H9 (cell line): ENCODE measurements around the gene ELFN2. TPM values are rescaled to one million over a fixed set of nuclear protein-coding genes. Genes with fewer than 3 reads are reported as not detected.

Source experiments
- DNase-seq: peaks from one replicate; pipeline ENCODE4 v3.0.0-alpha.2; 2017
- H2AFZ ChIP-seq: one replicate; pipeline ENCODE4 v1.6.1; 2013; ENCODE audit warnings: mild to moderate bottlenecking, low read length, control low read depth, moderate library complexity
- H2AK5ac ChIP-seq: 2 replicates; pipeline ENCODE4 v1.6.1; 2013; ENCODE audit warnings: low read length, control low read depth, mixed read lengths; ENCODE audit not compliant: insufficient read length
- H2BK120ac ChIP-seq: one replicate; pipeline ENCODE4 v1.6.1; 2013; ENCODE audit warnings: low read depth, mild to moderate bottlenecking, low read length, control low read depth, inconsistent platforms; ENCODE audit not compliant: poor library complexity, severe bottlenecking
- H2BK12ac ChIP-seq: 2 replicates; pipeline ENCODE4 v1.6.1; 2013; ENCODE audit warnings: low read length, control low read depth, mixed read lengths, low read depth; ENCODE audit not compliant: insufficient read length
- H2BK15ac ChIP-seq: 2 replicates; pipeline ENCODE4 v1.6.1; 2013; ENCODE audit warnings: low read depth, low read length, control low read depth
- H2BK20ac ChIP-seq: one replicate; pipeline ENCODE4 v1.6.1; 2013; ENCODE audit warnings: low read depth, mild to moderate bottlenecking, low read length, control low read depth, inconsistent platforms; ENCODE audit not compliant: poor library complexity, severe bottlenecking
- H2BK5ac ChIP-seq: 2 replicates; pipeline ENCODE4 v1.6.1; 2013; ENCODE audit warnings: low read length, control low read depth, mixed read lengths; ENCODE audit not compliant: insufficient read length
- H3K14ac ChIP-seq: 2 replicates; pipeline ENCODE4 v1.6.1; 2013; ENCODE audit warnings: low read length, control low read depth; ENCODE audit not compliant: insufficient read depth
- H3K18ac ChIP-seq: 2 replicates; pipeline ENCODE4 v1.6.1; 2013; ENCODE audit warnings: low read depth, mild to moderate bottlenecking, mixed read lengths, low read length, control low read depth; ENCODE audit not compliant: insufficient read length
- H3K23ac ChIP-seq: 2 replicates; pipeline ENCODE4 v1.6.1; 2013; ENCODE audit warnings: low read length, control low read depth, mixed read lengths, low read depth; ENCODE audit not compliant: insufficient read length
- H3K23me2 ChIP-seq: 2 replicates; pipeline ENCODE4 v1.6.1; 2013; ENCODE audit warnings: low read depth, mild to moderate bottlenecking, mixed read lengths, low read length, control low read depth; ENCODE audit not compliant: insufficient read length, poor library complexity, severe bottlenecking
- H3K27ac ChIP-seq: 2 replicates; pipeline ENCODE4 v1.5.1; 2013; ENCODE audit warnings: low read length, control low read depth, mixed read lengths, low read depth; ENCODE audit not compliant: insufficient read length
- H3K27me3 ChIP-seq: 2 replicates; pipeline ENCODE4 v1.6.1; 2013; ENCODE audit warnings: low read length, control low read depth, inconsistent platforms; ENCODE audit not compliant: insufficient read depth
- H3K4ac ChIP-seq: 2 replicates; pipeline ENCODE4 v1.6.1; 2013; ENCODE audit warnings: low read depth, mild to moderate bottlenecking, control low read depth, inconsistent platforms, low read length, moderate library complexity
- H3K4me1 ChIP-seq: 2 replicates; pipeline ENCODE4 v1.6.1; 2013; ENCODE audit warnings: low read length, control low read depth, inconsistent platforms; ENCODE audit not compliant: insufficient read depth
- H3K4me2 ChIP-seq: 2 replicates; pipeline ENCODE4 v1.6.1; 2013; ENCODE audit warnings: low read length, control low read depth, mixed read lengths; ENCODE audit not compliant: insufficient read length, insufficient read depth
- H3K56ac ChIP-seq: 2 replicates; pipeline ENCODE4 v1.6.1; 2013; ENCODE audit warnings: low read depth, mild to moderate bottlenecking, mixed read lengths, low read length, control low read depth; ENCODE audit not compliant: insufficient read length
- H3K79me1 ChIP-seq: 2 replicates; pipeline ENCODE4 v1.6.1; 2013; ENCODE audit warnings: low read depth, mild to moderate bottlenecking, moderate library complexity, low read length, control low read depth, inconsistent platforms; ENCODE audit not compliant: insufficient read depth, poor library complexity, severe bottlenecking
- H3K79me2 ChIP-seq: 2 replicates; pipeline ENCODE4 v1.6.1; 2013; ENCODE audit warnings: low read length, control low read depth, inconsistent platforms; ENCODE audit not compliant: insufficient read depth
- H3K9ac ChIP-seq: 2 replicates; pipeline ENCODE4 v1.6.1; 2013; ENCODE audit warnings: low read length, control low read depth, mixed read lengths; ENCODE audit not compliant: insufficient read length; ENCODE audit errors: extremely low read depth
- H3K9me3 ChIP-seq: one replicate; pipeline ENCODE4 v1.6.1; 2013; ENCODE audit warnings: low read depth, low read length, inconsistent platforms; ENCODE audit not compliant: control insufficient read depth
- H3T11ph ChIP-seq: one replicate; pipeline ENCODE4 v1.6.1; 2013; ENCODE audit warnings: mild to moderate bottlenecking, low read length, control low read depth, inconsistent platforms
- H4K20me1 ChIP-seq: one replicate; pipeline ENCODE4 v1.6.1; 2013; ENCODE audit not compliant: control insufficient read depth, insufficient read length, insufficient read depth
- H4K5ac ChIP-seq: 2 replicates; pipeline ENCODE4 v1.6.1; 2013; ENCODE audit warnings: low read depth, mild to moderate bottlenecking, mixed read lengths, low read length, control low read depth; ENCODE audit not compliant: insufficient read length
- H4K8ac ChIP-seq: replicated peaks from 2 replicates; pipeline ENCODE4 v1.6.1; 2013; ENCODE audit warnings: low read length, control low read depth, mixed read lengths, low read depth; ENCODE audit not compliant: insufficient read length
- H4K91ac ChIP-seq: 2 replicates; pipeline ENCODE4 v1.6.1; 2013; ENCODE audit warnings: low read depth, mild to moderate bottlenecking, moderate library complexity, mixed read lengths, low read length, control low read depth; ENCODE audit not compliant: insufficient read length
- H3K27ac Mint-ChIP-seq, 3 experiments: 2 replicates in 2 of 3; 3 replicates in 1 of 3; pipeline ENCODE4 v1.8.0; 2020 to 2021; ENCODE audit warnings: mixed read lengths in 3 of 3, mild to moderate bottlenecking in 1 of 3, moderate library complexity in 1 of 3
- H3K27me3 Mint-ChIP-seq: 2 replicates; pipeline ENCODE4 v1.8.0; 2021; ENCODE audit warnings: low read depth, mild to moderate bottlenecking, moderate library complexity, mixed read lengths
- H3K36me3 Mint-ChIP-seq, 3 experiments: 2 replicates in 2 of 3; 3 replicates in 1 of 3; pipeline ENCODE4 v1.8.0; 2020 to 2021; ENCODE audit warnings: low read depth in 3 of 3, mixed read lengths in 3 of 3; ENCODE audit not compliant: insufficient read depth in 1 of 3
- H3K4me1 Mint-ChIP-seq, 2 experiments: 2 replicates each; pipeline ENCODE4 v1.8.0; 2020; ENCODE audit warnings: mixed read lengths in 2 of 2
- H3K4me3 Mint-ChIP-seq, 2 experiments: 2 replicates in 1 of 2; 3 replicates in 1 of 2; pipeline ENCODE4 v1.8.0; 2020 to 2021; ENCODE audit warnings: mild to moderate bottlenecking in 2 of 2, mixed read lengths in 2 of 2, moderate library complexity in 1 of 2
- H3K9me3 Mint-ChIP-seq, 2 experiments: 2 replicates in 1 of 2; 3 replicates in 1 of 2; pipeline ENCODE4 v1.8.0; 2020; ENCODE audit warnings: mild to moderate bottlenecking in 2 of 2, mixed read lengths in 2 of 2, moderate library complexity in 1 of 2
- WGBS: extraction: QIAGEN DNeasy Blood & Tissue Kit; methylation state at CpG from one replicate; pipeline ENCODE4 v1.1.7; 2013; ENCODE audit warnings: missing lambda C conversion rate, low lambda C conversion rate, mixed read lengths; ENCODE audit not compliant: insufficient read length; ENCODE audit errors: extremely low coverage; 5-methylcytosine and 5-hydroxymethylcytosine counted together
- total RNA-seq: library from RNA; stranded (reverse); gene quantifications from 2 replicates; pipeline ENCODE4 v1.2.1, GENCODE V29; 2021
- TF ChIP-seq, protein P1 (sequence below): fragments of 200-600 bp; sonication (generic); conservative IDR thresholded peaks from 3 replicates; pipeline ENCODE4 v1.8.0; 2021; ENCODE audit warnings: antibody characterized with exemption, mild to moderate bottlenecking

Gene ELFN2
- total RNA-seq, 1 experiment from 2014 or later: 0.70 TPM

DNA sequence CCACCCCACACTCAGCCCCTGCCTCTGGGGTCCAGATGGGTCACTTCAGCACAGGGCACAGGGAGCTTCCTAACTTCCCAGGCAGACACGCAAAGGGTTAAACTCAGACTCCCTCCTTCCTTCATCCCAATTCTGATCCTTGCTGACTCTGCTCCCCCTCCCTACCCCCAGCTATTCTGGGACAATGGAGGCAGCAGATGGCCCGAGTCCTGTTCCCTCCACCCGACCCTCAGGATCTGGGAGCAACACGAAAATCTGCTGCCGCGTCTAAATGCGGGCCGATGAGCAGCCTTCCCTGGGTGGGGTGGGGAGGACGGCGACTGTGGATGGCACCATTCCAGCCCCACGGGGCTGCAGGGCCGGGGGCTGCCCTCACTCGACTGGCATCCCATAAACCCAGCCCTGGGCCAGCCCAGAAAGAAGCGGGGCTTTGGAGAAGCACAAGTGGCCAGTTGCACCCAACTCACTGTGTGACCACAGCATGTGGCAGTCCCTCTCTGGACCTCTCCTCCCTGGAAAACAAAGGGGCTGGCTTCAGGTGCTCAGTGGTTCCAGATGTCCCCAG, 40.2 kb upstream of the ELFN2 start:
- no peaks in the 10 kb centered on the region for H4K20me1 ChIP-seq
- no peak overlapping the region for H2BK20ac ChIP-seq
- no peak overlapping the region for H3K4me2 ChIP-seq
- no peak overlapping the region for H2BK120ac ChIP-seq
- no peak overlapping the region for H2BK5ac ChIP-seq
- H4K91ac ChIP-seq: no peak overlapping the region
- H3K4ac ChIP-seq: no peak overlapping the region
- no peak overlapping the region for H3K9ac ChIP-seq
- H3K9me3 ChIP-seq: no peaks in the 10 kb centered on the region
- H2BK12ac ChIP-seq: no peak overlapping the region
- DNase-seq: no peak
- Mint-ChIP-seq H3K36me3 (no peaks in the 10 kb centered on the region), H3K27ac (no peak overlapping the region), H3K9me3 (no peaks in the 10 kb centered on the region), H3K4me1 (peaks cover 0 to 24% of the 10 kb centered on the region in 2 experiments; a peak in 2 of 4 replicates), H3K4me3 (no peak overlapping the region), H3K27me3 (peaks cover 17% of the 10 kb centered on the region)
- H3K79me2 ChIP-seq: no peaks in the 10 kb centered on the region
- H3K27ac ChIP-seq: no peak overlapping the region
- H4K8ac ChIP-seq: no peak overlapping the region
- H3K14ac ChIP-seq: no peak overlapping the region
- H3K23ac ChIP-seq: no peak overlapping the region
- no peaks in the 10 kb centered on the region; the same call in 1 of the 2 replicates for H3K4me1 ChIP-seq
- no peaks in the 10 kb centered on the region for H3K23me2 ChIP-seq
- WGBS: no CpG with 5 or more reads among the region's 14 CpGs
- H2AK5ac ChIP-seq: no peak overlapping the region
- H2AFZ ChIP-seq: no peak overlapping the region
- H3K79me1 ChIP-seq: no peaks in the 10 kb centered on the region
- H3K56ac ChIP-seq: no peak overlapping the region
- TF ChIP-seq, protein P1, sequence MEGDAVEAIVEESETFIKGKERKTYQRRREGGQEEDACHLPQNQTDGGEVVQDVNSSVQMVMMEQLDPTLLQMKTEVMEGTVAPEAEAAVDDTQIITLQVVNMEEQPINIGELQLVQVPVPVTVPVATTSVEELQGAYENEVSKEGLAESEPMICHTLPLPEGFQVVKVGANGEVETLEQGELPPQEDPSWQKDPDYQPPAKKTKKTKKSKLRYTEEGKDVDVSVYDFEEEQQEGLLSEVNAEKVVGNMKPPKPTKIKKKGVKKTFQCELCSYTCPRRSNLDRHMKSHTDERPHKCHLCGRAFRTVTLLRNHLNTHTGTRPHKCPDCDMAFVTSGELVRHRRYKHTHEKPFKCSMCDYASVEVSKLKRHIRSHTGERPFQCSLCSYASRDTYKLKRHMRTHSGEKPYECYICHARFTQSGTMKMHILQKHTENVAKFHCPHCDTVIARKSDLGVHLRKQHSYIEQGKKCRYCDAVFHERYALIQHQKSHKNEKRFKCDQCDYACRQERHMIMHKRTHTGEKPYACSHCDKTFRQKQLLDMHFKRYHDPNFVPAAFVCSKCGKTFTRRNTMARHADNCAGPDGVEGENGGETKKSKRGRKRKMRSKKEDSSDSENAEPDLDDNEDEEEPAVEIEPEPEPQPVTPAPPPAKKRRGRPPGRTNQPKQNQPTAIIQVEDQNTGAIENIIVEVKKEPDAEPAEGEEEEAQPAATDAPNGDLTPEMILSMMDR: no peak
- H3T11ph ChIP-seq: no peak overlapping the region
- no peak overlapping the region for H3K18ac ChIP-seq
- no peaks in the 10 kb centered on the region for H3K27me3 ChIP-seq
- no peak overlapping the region for H4K5ac ChIP-seq
- no peak overlapping the region for H2BK15ac ChIP-seq
